Psoas muscle (tissue), 8 donors: ENCODE results near the gene CSF3. TPM values are rescaled to one million over a fixed set of nuclear protein-coding genes. Genes with fewer than 3 reads are reported as not detected.
A peak's percentile ranks its signal among the peaks of the same experiment; 100 is the strongest.

ENCODE experiments used
- ATAC-seq, 4 donors: fragments of 200-7000 bp; cut with Tn5 transposase; one replicate each; pipeline ENCODE4 v1.9.1; 2020; ENCODE audit warnings: moderate library complexity in 3 of 4, mild to moderate bottlenecking in 2 of 4
- DNase-seq, 2 donors: peaks; one replicate each; pipeline ENCODE4 v3.0.0-alpha.2; 2020
- H3K27ac ChIP-seq: fragments of 200-600 bp; one replicate; pipeline ENCODE4 v1.8.0; 2022
- H3K27me3 ChIP-seq, 3 donors: fragments of 200-600 bp in 1 of 3; one replicate each; pipeline versions ENCODE4 v1.6.1 to v1.8.0; 2013 to 2022; ENCODE audit warnings: low read length in 2 of 3, mild to moderate bottlenecking in 2 of 3, moderate library complexity in 1 of 3; ENCODE audit not compliant: insufficient read depth in 3 of 3
- H3K36me3 ChIP-seq, 2 donors: fragments of 200-600 bp in 1 of 2; one replicate each; pipeline versions ENCODE4 v1.6.1 to v1.8.0; 2013 to 2022; ENCODE audit warnings: low read depth in 1 of 2, mild to moderate bottlenecking in 1 of 2, moderate library complexity in 1 of 2; ENCODE audit not compliant: insufficient read depth in 1 of 2
- H3K4me1 ChIP-seq: fragments of 200-600 bp; one replicate; pipeline ENCODE4 v1.8.0; 2022
- H3K4me3 ChIP-seq: fragments of 200-600 bp; one replicate; pipeline ENCODE4 v1.8.0; 2022; ENCODE audit warnings: mild to moderate bottlenecking
- H3K9me3 ChIP-seq: fragments of 200-600 bp; one replicate; pipeline ENCODE4 v1.8.0; 2022
- CTCF ChIP-seq: fragments of 200-600 bp; IDR thresholded peaks from one replicate; pipeline ENCODE4 v1.8.0; 2022; ENCODE audit warnings: antibody characterized with exemption
- WGBS, 3 donors: extraction: QIAGEN DNeasy Blood & Tissue Kit; methylation state at CpG; one replicate each; pipeline versions ENCODE4 v1.1.6 to v1.1.7; 2013; 5-methylcytosine and 5-hydroxymethylcytosine counted together
- intact Hi-C, 2 donors: fragments of 100-400 bp; cut with DNase I; formaldehyde crosslinking; loops; one replicate each; pipeline versions ENCODE4 v1.11.0 to v1.14.2; 2022
- polyA plus RNA-seq, 3 donors: library from polyadenylated mRNA; stranded (reverse); fragments of 200-250 nt; gene quantifications; one replicate each; pipeline ENCODE4 v1.2.3, GENCODE V29; 2013
- total RNA-seq, 4 donors: library from RNA; stranded (reverse); fragmentation: NEBNext Ultra II Directional in 2 of 4; extraction: Animal tissue kit (Norgen Biotek cat#: 25700) in 2 of 4; gene quantifications; one replicate each; pipeline versions ENCODE4 v1.2.1 to v1.2.4, GENCODE V29; 2021 to 2023
- donor health status: healthy with polysubstance abuse.
- donor health status: DM: no; HTN: no; CAD: no; lungs with moderate emphysema.
- donor health status: Bipolar disorder and iron deficiency.
- donor health status: healthy.
- donor health status: DM: yes; HTN: yes; CAD: no.
- donor health status: DM: no; HTN: no; CAD: no.
- donor health status: DM: no; HTN: no; CAD: no.
- donor health status: DM: yes; HTN: yes; CAD: no.

Gene CSF3
- total and polyA plus RNA-seq, 7 donors = 0.30 to 46.2 (median 3.9) TPM

GRCh38 chr17:40064971-40065768 lies 49.9 kb downstream of the CSF3 start:
- Histone ChIP-seq H3K27me3 (no peaks in the 10 kb centered on the region), H3K4me1 (peaks cover 54% of the 10 kb centered on the region), H3K4me3 (peak overlapping the region; percentile 100), H3K9me3 (no peaks in the 10 kb centered on the region), H3K27ac (peak overlapping the region; percentile 94), H3K36me3 (no peaks in the 10 kb centered on the region)
- intact Hi-C loops = loop anchor here in 1 of 2 donors (5.0 kb wide), 1 partner anchor 102 kb away; no protein-coding TSS in a partner anchor
- DNase-seq (no peak), ATAC-seq (no peak)
- TF ChIP-seq CTCF = no peak
- 5 to 10% (median 10%) methylated on average over 10 of the region's 10 CpGs for WGBS, 3 donors

- peak overlapping the region; percentile 100 for H3K4me3 ChIP-seq
- DNase-seq = peak in 1 of 2 donors; percentile 61
- intact Hi-C loops = no loop called here
These were observed 50.7 kb downstream of the CSF3 start for GRCh38 chr17:40065769-40066510.

More at GRCh38 chr17:40065769-40066510, 50.7 kb downstream of the CSF3 start:
- Histone ChIP-seq H3K27ac (peak overlapping the region; percentile 94), H3K27me3 (no peaks in the 10 kb centered on the region), H3K9me3 (no peaks in the 10 kb centered on the region), H3K36me3 (no peaks in the 10 kb centered on the region), H3K4me1 (peaks cover 62% of the 10 kb centered on the region)
- no peak for TF ChIP-seq CTCF
- 31 to 43% (median 33%) methylated on average over 11 of the region's 11 CpGs for whole genome bisulfite sequencing, 3 donors
- ATAC-seq = no peak

Other genes with a start within 250 kb of the CSF3 start
- under 1 TPM; 0.12 to 0.82 (median 0.57) TPM for gene IKZF3, start 151.1 kb upstream of the CSF3 start, total RNA-seq
- gene IKZF3, start 151.1 kb upstream of the CSF3 start, polyA plus RNA-seq = under 1 TPM; 0.01 to 0.14 (median 0.03) TPM
- gene ZPBP2, start 147.2 kb upstream of the CSF3 start, total RNA-seq = not detected
- gene ZPBP2, start 147.2 kb upstream of the CSF3 start, polyA plus RNA-seq = not detected
- 1 to 10 TPM in 1 of 4 donors, under 1 TPM in 3; 0.54 to 3.6 (median 0.93) TPM for gene GSDMB, start 96.8 kb upstream of the CSF3 start, total RNA-seq
- 1 to 10 TPM in 1 of 3 donors, under 1 TPM in 2; 0.77 to 1.1 (median 1.00) TPM for gene GSDMB, start 96.8 kb upstream of the CSF3 start, polyA plus RNA-seq
- gene ORMDL3, start 87.8 kb upstream of the CSF3 start, total RNA-seq = 10 to 100 TPM; 16.9 to 25.1 (median 22.0) TPM
- 10 to 100 TPM; 18.7 to 66.9 (median 23.6) TPM for gene ORMDL3, start 87.8 kb upstream of the CSF3 start, polyA plus RNA-seq
- gene LRRC3C, start 87.7 kb upstream of the CSF3 start, total RNA-seq = not detected
- gene LRRC3C, start 87.7 kb upstream of the CSF3 start, polyA plus RNA-seq = under 1 TPM in 1 of 3 donors, not detected in 2; 0.04 TPM
- gene GSDMA, start 52.4 kb upstream of the CSF3 start, total RNA-seq = under 1 TPM in 2 of 4 donors, not detected in 2; 0.24 to 0.32 TPM
- under 1 TPM in 2 of 3 donors, not detected in 1; 0.03 to 0.06 TPM for gene GSDMA, start 52.4 kb upstream of the CSF3 start, polyA plus RNA-seq
- 100 to 1,000 TPM; 137 to 253 (median 220) TPM for gene PSMD3, start 34.6 kb upstream of the CSF3 start, total RNA-seq
- 100 to 1,000 TPM; 168 to 392 (median 234) TPM for gene PSMD3, start 34.6 kb upstream of the CSF3 start, polyA plus RNA-seq
- 100 to 1,000 TPM in 2 of 4 donors, 10 to 100 TPM in 2; 56.3 to 120 (median 87.9) TPM for gene MED24, start 39.0 kb downstream of the CSF3 start, total RNA-seq
- 100 to 1,000 TPM in 1 of 3 donors, 10 to 100 TPM in 2; 51.1 to 115 (median 55.9) TPM for gene MED24, start 39.0 kb downstream of the CSF3 start, polyA plus RNA-seq
- 10 to 100 TPM; 39.5 to 55.1 (median 42.9) TPM for gene THRA, start 47.5 kb downstream of the CSF3 start, total RNA-seq
- 10 to 100 TPM in 2 of 3 donors, 1 to 10 TPM in 1; 9.5 to 60.0 (median 29.0) TPM for gene THRA, start 47.5 kb downstream of the CSF3 start, polyA plus RNA-seq
- gene NR1D1, start 85.1 kb downstream of the CSF3 start, total RNA-seq = 10 to 100 TPM; 29.4 to 88.7 (median 51.0) TPM
- 10 to 100 TPM; 21.4 to 41.6 (median 24.4) TPM for gene NR1D1, start 85.1 kb downstream of the CSF3 start, polyA plus RNA-seq
- 10 to 100 TPM; 63.3 to 75.6 (median 69.0) TPM for gene MSL1, start 106.5 kb downstream of the CSF3 start, total RNA-seq
- 10 to 100 TPM; 48.6 to 84.7 (median 56.4) TPM for gene MSL1, start 106.5 kb downstream of the CSF3 start, polyA plus RNA-seq
- 10 to 100 TPM; 43.9 to 76.7 (median 57.1) TPM for gene CASC3, start 125.1 kb downstream of the CSF3 start, total RNA-seq
- 10 to 100 TPM; 34.5 to 53.6 (median 38.6) TPM for gene CASC3, start 125.1 kb downstream of the CSF3 start, polyA plus RNA-seq
- 1 to 10 TPM; 2.8 to 5.7 (median 3.9) TPM for gene RAPGEFL1, start 162.0 kb downstream of the CSF3 start, total RNA-seq
- 1 to 10 TPM; 1.7 to 4.2 (median 3.5) TPM for gene RAPGEFL1, start 162.0 kb downstream of the CSF3 start, polyA plus RNA-seq
- gene WIPF2, start 203.9 kb downstream of the CSF3 start, total RNA-seq = 1 to 10 TPM; 6.8 to 9.6 (median 8.4) TPM
- 10 to 100 TPM in 1 of 3 donors, 1 to 10 TPM in 2; 4.0 to 10.5 (median 4.8) TPM for gene WIPF2, start 203.9 kb downstream of the CSF3 start, polyA plus RNA-seq